Retina (tissue), 1 donor: Measurements from ENCODE around the gene HNRNPK.
"Not testable (repeated sequence)": the region's sequence is repeated elsewhere in the genome, so short reads cannot be mapped to it uniquely, and the experiment has no call there.

Source experiments
- DNase-seq: peaks from one replicate; pipeline ENCODE4 v3.0.0-alpha.2; 2016

HNRNPK gene

GRCh38 chr9:83975300-83975699 is 4.7 kb downstream of the HNRNPK start:
- no peak for DNase-seq

DNA sequence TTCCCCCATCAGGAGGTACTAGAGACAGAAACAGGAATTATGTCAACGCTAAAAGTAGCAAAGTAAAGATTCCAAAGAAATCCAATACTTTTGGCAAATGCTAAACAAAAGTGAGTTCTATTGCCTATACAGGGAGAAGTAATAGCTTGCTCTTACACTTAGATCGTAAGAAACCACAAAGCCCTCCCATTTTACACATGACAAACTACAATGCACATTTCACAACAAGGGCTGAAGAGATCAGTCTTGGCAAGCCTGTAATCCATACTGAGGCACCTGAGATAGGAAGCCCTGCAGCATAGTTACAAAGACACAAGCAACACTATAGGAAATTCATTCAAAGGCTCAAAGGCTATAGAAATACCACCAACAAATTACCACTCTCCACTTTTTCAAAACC is 7.7 kb downstream of the HNRNPK start:
- DNase-seq = no peak

GRCh38 chr9:83971485-83971884 is 8.5 kb downstream of the HNRNPK start:
- no peak for DNase-seq

GRCh38 chr9:83969602-83970001 is 10.4 kb downstream of the HNRNPK start:
- DNase-seq = no peak

DNA sequence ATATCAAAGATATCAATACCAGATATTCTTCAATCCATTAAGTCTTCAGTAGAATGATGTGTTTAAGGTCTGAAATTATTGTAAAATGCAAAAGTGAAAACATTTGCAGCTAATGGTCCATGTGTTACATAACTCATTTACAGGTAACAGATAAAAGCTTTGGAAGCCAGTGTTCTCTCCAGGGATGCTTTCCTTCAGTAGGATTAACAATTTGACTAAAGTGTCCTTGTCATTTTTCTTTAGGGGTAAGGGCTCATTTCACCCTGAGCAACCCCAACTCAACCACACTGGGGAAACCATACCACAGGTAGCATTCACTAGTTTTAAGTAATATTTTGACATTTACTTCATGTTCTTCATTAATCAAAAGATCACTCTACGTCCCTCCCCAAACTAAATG is 12.9 kb downstream of the HNRNPK start:
- no peak for DNase-seq

- peak; percentile 18 for DNase-seq
These were observed 13.8 kb downstream of the HNRNPK start for GRCh38 chr9:83966209-83966582.

GRCh38 chr9:83965350-83966208 is 14.4 kb downstream of the HNRNPK start:
- peak; percentile 20 for DNase-seq

- DNase-seq = peak; percentile 10
These were observed 15.1 kb downstream of the HNRNPK start for GRCh38 chr9:83964973-83965349.

DNA sequence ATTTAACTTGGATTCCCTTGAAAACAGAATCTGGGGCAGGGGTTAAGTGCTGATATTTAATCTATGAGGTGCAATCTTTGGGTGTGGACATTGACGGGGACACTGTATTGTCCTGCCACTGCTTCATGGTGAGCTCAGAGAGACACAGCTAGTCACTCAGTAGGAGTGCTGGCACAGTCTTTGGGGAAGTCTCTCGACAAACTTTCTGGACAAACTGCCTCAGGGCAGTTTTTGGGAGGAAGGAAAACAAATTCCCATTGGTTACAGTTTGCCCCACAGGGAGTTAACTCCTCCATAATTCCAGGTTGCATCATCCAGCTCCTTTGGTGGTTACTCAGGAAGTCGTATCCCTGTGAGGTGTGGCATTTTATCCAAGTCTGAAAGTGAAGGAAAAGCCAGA is 17.9 kb downstream of the HNRNPK start:
- no peak for DNase-seq

DNA sequence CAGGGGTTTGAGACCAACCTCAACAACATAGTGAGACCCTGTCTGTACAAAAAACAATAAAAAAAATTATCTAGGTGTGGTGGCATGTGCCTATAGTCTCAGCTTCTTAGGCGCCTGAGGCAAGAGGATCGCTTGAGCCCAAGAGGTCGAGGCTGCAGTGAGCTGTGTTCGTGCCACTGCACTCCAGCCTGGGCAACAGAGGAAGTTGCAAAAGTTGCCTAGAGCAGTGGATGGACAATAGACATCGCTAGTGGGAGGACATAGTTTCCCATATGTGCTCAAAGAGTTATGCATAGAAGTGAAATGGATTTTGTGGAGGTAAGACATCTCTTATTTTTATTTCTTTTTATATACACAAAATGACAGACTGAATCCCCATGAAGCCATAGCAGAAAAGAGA is 19.0 kb downstream of the HNRNPK start:
- DNase-seq = no peak

DNA sequence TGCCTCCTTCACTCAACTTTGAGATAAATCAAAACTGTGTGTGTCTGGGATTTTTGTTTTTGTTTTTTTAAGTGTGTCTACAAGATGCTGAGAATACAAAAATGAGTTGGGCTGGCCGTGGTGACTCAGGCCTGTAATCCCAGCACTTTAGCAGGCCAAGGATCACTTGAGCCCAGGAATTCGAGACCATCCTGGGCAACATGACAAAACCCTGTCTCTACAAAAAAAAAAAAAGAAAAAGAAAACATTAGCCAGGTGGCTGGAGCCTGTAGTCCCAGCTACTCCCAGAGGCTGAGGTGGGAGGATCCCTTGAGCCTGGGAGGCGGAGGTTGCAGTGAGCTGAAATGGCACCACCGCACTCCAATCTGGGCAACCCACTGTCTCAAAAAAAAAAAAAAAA is 21.0 kb downstream of the HNRNPK start:
- no peak for DNase-seq

DNA sequence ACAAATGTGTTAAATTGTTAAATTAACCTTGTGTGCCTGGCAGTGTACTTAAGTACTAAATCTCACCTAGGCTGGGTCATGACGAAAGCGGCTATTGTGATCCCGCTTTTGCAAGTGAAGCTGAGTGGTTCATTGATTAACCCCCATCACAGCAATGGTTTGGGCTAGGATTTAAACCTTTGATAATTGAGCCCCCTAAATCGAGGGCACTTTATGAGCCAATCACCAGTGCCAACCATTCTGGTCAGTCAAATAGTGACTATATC is 22.8 kb downstream of the HNRNPK start:
- no peak for DNase-seq

DNA sequence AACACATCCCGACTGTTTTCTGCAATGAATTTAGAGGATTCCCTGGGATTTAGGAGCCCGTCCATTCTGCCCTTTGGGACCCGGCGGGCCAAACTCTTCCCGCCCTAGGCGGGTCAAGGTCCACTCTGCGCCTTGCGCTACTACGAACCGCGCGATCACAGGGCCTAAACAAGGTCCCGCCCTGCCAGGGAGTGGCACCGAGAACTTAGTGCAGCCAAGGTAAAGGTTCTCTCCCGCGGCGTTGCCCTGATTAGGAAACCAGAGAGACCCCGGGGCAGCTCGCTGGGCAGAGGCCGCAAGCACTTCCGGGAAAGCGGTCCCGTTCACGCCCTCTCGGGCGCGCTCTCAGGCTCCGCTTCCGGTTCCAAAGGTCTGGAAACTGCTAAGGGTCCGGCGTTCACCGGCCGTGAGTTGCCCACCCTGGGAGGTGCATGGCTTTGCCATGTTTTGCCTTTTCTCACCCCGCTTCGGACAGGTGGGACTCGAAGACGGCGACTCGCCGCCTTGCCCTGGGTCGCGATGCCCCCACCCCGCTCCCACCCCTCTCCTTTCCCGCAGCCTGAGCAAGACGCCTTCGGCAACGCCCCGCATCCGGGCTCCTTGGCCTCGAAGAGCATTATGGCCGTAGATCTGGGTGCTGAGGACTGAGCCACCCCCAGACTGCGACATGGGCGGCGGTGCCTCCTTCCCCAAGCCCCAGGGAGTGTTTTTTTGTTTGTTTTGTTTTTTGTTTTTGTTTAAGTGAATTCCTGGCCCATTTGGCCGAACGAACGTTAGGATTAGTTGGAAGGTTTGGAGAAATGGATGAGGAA is 23.4 kb downstream of the HNRNPK start:
- peak; percentile 94 for DNase-seq

DNA sequence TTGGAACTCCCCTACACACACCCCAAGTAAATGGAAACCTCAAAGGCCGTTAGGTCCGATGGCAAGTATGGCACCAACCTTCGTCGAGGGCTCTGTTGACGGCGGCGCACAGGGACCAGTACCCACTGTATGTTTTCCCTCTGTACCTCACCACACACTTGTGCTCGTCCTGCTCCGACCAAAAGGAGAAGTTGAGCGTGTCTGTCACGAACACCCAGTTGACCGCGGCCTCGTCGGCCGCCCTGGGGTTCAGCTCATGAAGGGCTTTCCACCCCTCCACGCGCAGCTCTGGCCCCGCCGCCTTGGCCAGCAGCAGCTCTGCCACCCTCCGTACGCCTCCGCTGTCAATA is 24.0 kb downstream of the HNRNPK start:
- no peak for DNase-seq

GRCh38 chr9:83948096-83948495 is 31.9 kb downstream of the HNRNPK start:
- not testable (repeated sequence) for DNase-seq

DNA sequence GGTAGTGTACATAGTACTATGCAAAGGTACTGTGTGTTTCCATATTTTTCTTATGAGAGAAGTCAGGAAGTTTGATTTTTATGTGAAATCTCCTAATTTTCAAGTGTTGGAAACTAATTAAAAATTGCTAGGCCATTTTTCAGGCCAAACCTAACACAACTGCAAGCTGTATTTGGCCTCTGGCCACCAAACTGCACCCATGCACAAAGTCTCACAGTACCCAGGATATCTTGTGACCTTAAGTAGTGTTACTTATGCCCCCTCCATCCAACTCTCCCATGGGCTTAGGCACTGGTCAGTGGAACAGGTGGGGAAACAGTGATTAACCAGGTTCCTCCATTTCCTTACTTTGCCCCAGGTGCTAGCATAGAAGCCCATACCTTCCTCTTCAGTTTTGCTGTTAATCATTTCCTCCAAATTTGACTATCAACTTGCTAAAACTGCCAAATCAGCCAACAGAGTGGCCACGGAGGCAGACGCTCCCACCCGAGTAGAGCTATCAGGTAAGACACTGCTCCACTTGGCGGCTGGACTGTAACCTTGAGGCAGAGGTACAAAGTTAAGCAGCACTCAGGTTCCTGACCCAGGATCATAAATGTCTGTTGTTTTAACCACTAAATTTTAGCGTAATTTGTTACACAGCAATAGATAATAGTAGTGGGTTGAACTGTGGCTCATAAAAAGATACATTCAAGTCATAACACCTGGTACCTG is 39.3 kb downstream of the HNRNPK start:
- no peak for DNase-seq

- DNase-seq = peak; percentile 63
These were observed 42.1 kb downstream of the HNRNPK start for GRCh38 chr9:83937861-83938455.

GRCh38 chr9:83936523-83936922 is 43.5 kb downstream of the HNRNPK start:
- DNase-seq = no peak

DNA sequence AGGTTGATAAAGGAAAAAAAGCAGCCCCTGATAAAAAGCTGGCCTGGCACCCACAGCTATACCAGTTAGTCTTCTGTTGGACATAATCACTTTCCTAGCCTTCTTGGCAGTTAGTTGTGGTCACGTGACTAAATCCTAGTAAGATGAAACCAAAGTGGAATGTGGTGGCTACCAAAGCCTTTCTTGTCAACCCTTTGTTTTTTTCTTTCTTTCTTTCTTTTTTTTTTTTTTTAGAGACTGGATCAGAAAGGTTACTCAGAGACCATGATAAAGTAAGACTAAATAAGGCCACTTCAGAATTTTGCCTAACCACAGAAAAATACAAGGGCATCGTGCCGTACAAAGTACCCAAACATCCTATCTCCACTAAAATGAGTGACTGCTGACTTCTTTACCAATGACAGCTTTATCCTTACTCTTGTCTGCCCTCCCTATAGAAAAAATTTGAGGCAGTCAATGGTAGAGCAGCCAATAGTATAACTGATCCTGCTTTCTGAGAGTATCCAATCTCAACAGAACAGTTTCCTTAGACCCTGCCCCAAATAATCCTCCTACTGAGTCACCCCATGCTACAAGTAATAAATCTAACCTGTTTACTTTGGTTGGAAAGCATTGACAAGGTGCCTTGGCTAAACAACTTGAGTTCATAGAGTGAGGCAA is 44.6 kb downstream of the HNRNPK start:
- DNase-seq = no peak

DNA sequence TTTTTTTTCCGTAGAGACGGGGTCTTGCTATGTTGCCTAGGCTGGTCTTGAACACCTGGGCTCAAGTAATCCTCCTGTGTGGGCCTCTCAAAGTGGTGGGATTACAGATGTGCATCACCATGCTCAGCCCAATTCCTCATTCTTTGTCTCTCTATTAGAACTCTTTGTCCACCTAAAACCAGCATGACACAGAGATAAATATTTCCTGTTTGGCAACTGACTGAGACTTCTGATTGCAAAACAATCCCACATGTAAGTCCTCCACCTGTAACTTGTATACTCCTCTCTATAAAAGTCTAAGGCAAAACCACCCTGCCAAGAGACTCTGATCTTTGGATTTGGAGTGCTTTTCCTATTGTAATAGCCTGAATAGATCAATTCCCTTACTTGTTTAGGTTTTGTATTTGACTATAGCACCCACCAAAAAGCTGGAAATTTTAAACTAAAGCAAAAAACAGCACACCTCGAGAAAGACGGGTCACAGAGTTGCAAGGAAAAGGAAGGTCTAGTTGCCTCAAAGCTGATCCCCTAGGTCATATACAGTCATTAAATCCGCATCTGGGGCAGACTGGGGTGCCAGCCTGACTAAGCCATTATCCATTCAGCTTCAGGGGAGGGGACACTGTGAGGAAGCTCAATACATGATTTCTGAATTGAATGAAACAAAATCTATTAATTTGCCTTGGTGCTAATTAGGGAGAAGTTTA is 45.3 kb downstream of the HNRNPK start:
- no peak for DNase-seq

GRCh38 chr9:83933790-83934189 is 46.2 kb downstream of the HNRNPK start:
- DNase-seq = no peak

DNA sequence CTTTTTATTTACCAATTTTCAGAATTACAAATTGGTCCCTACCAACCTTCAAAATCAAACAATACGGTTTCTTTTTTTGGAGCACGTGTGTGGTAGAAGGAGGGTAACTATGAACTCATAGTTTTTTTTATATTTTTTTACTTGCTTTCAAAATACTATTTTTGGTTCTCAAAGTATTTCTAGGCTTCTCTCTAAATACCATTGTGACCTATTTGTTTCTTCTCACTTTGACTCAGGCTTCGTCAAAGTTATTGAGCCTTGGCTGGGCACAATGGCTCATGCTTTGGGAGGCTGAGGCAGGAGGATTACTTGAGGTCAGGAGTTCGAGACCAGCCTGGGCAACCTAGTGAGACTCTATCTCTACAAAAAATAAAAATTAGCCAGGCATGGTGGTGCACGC is 47.2 kb downstream of the HNRNPK start:
- DNase-seq = no peak
